A549 (cell line): ENCODE measurements around the gene CERS4.

Source experiments
- CTCF ChIP-seq: fragments of >200 bp; sonication (Bioruptor Twin); formaldehyde crosslinking; IDR thresholded peaks from 3 replicates; pipeline ENCODE4 v1.5.1; 2016
- EP300 ChIP-seq, 2 experiments: fragments of >200 bp; sonication (Bioruptor Twin); formaldehyde crosslinking; IDR thresholded peaks; 2 replicates in 1 of 2; 3 replicates in 1 of 2; pipeline ENCODE4 v1.6.1; 2016 to 2017
- ESRRA ChIP-seq: fragments of 150-350 bp; IDR thresholded peaks from 2 replicates; pipeline ENCODE4 v1.6.1; 2014; ENCODE audit warnings: mild to moderate bottlenecking, low read length, borderline replicate concordance
- HDAC2 ChIP-seq: fragments of 200-600 bp; sonication (generic); IDR thresholded peaks from 2 replicates; pipeline ENCODE4 v1.6.1; 2016

DNA sequence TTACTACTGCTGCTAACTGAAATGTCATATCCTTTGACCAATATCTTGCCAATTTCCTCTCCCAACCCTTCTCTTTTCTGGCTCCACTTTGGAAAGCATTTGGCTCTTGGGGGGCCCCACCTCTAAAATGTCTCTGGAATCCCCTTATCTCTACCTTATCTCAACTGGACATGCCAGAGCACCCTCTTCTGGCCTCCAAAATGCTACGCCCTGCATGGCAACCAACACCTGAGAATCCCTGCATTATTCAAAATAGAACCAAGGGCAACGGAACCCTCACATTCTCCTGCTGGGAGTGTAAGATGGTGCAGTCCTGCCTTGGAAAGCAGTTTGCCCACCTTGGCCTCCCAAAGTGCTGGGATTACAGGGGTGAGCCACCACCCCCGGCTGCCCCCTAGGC, 35.3 kb downstream of the CERS4 start:
- TF ChIP-seq CTCF = no peak
- no peak for TF ChIP-seq EP300 (IDR thresholded peaks at IDR 0.05)
- TF ChIP-seq ESRRA = no peak
- TF ChIP-seq HDAC2 = no peak
